Measurements from ENCODE around the gene GPR83. TPM values are rescaled to one million over a fixed set of nuclear protein-coding genes. Genes with fewer than 3 reads are reported as not detected.

Gene GPR83
- 0.08 to 0.11 TPM (median 0.09 TPM) in 5 replicates for total RNA-seq (2022; extraction: Qiagen RNA extraction)

DNA sequence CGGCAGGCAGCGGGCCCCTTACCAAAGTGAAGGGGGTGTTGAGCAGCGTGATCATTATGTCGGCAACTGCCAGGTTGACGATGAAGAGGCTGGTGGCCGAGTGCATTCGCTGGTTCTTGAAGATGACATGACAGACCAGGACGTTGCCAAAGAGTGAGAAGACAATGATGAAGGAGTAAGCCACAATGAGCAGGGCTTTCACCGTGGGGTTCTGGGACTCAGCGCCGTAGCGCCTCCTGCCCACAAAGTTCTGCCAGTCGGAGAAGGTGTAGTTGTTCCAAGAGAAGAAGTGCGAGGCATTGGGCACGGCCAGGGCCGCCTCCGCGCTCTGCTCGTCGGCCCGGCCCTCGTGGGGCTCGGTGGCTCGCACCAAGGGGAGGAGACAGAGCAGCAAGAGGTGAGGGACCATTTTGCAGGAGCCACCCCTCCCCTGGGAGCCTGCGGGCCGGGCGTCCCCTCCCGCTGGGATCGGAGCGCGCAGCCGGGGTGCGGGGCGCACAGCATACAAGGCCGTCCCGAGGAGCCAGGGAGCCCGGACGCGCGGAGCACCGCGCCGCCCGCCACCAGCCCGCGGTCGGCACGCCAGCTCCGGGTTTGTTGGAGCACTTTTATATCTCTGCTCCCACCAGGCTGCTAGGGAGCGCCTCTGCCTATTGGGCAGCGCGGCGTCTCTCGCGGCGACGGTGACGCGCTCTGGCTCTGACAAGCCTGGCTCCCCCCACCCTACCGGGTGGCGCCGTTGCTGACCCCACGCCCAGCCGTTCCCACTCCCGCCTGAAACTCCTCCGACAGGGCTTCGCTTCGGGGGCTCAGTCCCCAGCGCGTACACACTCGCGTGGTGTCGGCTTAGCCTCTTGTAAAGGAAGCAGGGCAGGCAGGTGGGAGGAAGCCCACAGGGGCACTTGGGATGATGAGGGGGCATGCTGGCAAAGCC, at the start of gene GPR83:
GPR83 (minus strand) TSS at position 581 of the 934 bp plus-strand sequence; CDS start at position 409, 172 bp downstream.

Other genes starting within 250 kb of the GPR83 start
- not detected in 5 replicates for gene IZUMO1R, start 96.8 kb downstream of the GPR83 start, total RNA-seq (2022; extraction: Qiagen RNA extraction)
- 10.6 to 19.9 TPM (median 13.9 TPM) in 5 replicates for gene MRE11, start 92.4 kb upstream of the GPR83 start, total RNA-seq (2022; extraction: Qiagen RNA extraction)
- 4.8 to 7.8 TPM (median 6.5 TPM) in 5 replicates for gene ANKRD49, start 92.6 kb upstream of the GPR83 start, total RNA-seq (2022; extraction: Qiagen RNA extraction)
- not detected in 5 replicates for gene C11orf97, start 111.0 kb upstream of the GPR83 start, total RNA-seq (2022; extraction: Qiagen RNA extraction)
- gene FUT4, start 142.5 kb upstream of the GPR83 start, total RNA-seq (2022; extraction: Qiagen RNA extraction): 2.5 to 3.1 TPM (median 2.9 TPM) in 5 replicates
- 0.15 to 0.30 TPM (median 0.21 TPM) in 5 replicates for gene PIWIL4, start 165.9 kb upstream of the GPR83 start, total RNA-seq (2022; extraction: Qiagen RNA extraction)